IMR-90 (cell line): ENCODE data around the gene INPP5J.

ENCODE experiments used
- BHLHE40 ChIP-seq: fragments of 150-350 bp; IDR thresholded peaks from 2 replicates; pipeline ENCODE4 v1.6.1; 2016; ENCODE audit warnings: mild to moderate bottlenecking, low read depth, low read length
- CEBPB ChIP-seq: IDR thresholded peaks from 2 replicates; pipeline ENCODE4 v1.6.1; 2012; ENCODE audit warnings: low read depth, low read length, improper control_type of control experiment
- CHD1 ChIP-seq: IDR thresholded peaks from 2 replicates; pipeline ENCODE4 v1.6.1; 2012; ENCODE audit warnings: low read depth, low read length, improper control_type of control experiment
- CTCF ChIP-seq: conservative IDR thresholded peaks from 2 replicates; pipeline ENCODE4 v1.5.1; 2012; ENCODE audit warnings: mild to moderate bottlenecking, low read depth, low read length, improper control_type of control experiment
- MAFK ChIP-seq: IDR thresholded peaks from 2 replicates; pipeline ENCODE4 v1.6.1; 2012; ENCODE audit warnings: low read depth, low read length, improper control_type of control experiment
- MAZ ChIP-seq: IDR thresholded peaks from 2 replicates; pipeline ENCODE4 v1.6.1; 2012; ENCODE audit warnings: low read depth, mild to moderate bottlenecking, low read length, improper control_type of control experiment, moderate library complexity, borderline replicate concordance
- POLR2A ChIP-seq: IDR thresholded peaks from 2 replicates; pipeline ENCODE4 v1.6.1; 2012; ENCODE audit warnings: mild to moderate bottlenecking, low read depth, low read length
- RAD21 ChIP-seq: IDR thresholded peaks from 2 replicates; pipeline ENCODE4 v1.6.1; 2012; ENCODE audit warnings: low read length, improper control_type of control experiment
- RCOR1 ChIP-seq: IDR thresholded peaks from 2 replicates; pipeline ENCODE4 v1.6.1; 2012; ENCODE audit warnings: mild to moderate bottlenecking, low read length, improper control_type of control experiment; ENCODE audit not compliant: insufficient replicate concordance
- RFX5 ChIP-seq: IDR thresholded peaks from 2 replicates; pipeline ENCODE4 v1.8.0; 2012; ENCODE audit warnings: low read depth, mild to moderate bottlenecking, low read length, moderate library complexity
- SMC3 ChIP-seq: fragments of 150-350 bp; IDR thresholded peaks from 2 replicates; pipeline ENCODE4 v1.6.1; 2016; ENCODE audit warnings: low read depth, mild to moderate bottlenecking, antibody characterized with exemption, low read length, moderate library complexity
- TF ChIP-seq, protein P1 (sequence below): fragments of 150-350 bp; IDR thresholded peaks from 2 replicates; pipeline ENCODE4 v1.6.1; 2016; ENCODE audit warnings: low read depth, mild to moderate bottlenecking, low read length, moderate library complexity, borderline replicate concordance

- no peak for TF ChIP-seq CTCF
- no peak for TF ChIP-seq RCOR1
- no peak for TF ChIP-seq MAFK
- TF ChIP-seq RFX5, result no peak
- no peak for TF ChIP-seq CHD1
- no peak for TF ChIP-seq BHLHE40
- no peak for TF ChIP-seq POLR2A
- TF ChIP-seq CEBPB, result no peak
- TF ChIP-seq SMC3, result no peak
- TF ChIP-seq, protein P1, sequence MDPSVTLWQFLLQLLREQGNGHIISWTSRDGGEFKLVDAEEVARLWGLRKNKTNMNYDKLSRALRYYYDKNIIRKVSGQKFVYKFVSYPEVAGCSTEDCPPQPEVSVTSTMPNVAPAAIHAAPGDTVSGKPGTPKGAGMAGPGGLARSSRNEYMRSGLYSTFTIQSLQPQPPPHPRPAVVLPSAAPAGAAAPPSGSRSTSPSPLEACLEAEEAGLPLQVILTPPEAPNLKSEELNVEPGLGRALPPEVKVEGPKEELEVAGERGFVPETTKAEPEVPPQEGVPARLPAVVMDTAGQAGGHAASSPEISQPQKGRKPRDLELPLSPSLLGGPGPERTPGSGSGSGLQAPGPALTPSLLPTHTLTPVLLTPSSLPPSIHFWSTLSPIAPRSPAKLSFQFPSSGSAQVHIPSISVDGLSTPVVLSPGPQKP, result no peak
- TF ChIP-seq RAD21, result no peak
- TF ChIP-seq MAZ, result no peak
These were observed 602 bp upstream of the INPP5J start for GRCh38 chr22:31122196-31122531.
